Measurements from ENCODE around the gene RAB20.

RAB20 gene

DNA sequence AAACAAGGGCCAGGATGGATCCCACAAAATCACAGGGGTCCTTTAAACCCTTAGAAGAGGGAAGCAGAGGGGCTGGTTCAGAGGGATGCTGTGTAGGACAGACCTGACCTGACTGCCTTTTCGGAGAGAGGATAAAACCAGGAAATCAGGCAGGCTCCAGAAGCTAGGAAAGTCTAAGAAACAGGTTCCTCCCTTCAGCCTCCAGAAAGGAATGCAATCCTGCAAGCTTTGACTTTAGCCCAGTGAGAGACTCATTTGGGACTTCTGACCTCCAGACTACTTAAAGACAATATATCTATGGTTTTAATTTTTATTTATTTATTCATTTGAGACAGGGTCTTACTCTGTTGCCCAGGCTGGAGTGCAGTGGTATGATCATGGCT, 5.3 kb downstream of the RAB20 start:
- TF ChIP-seq, protein P1, sequence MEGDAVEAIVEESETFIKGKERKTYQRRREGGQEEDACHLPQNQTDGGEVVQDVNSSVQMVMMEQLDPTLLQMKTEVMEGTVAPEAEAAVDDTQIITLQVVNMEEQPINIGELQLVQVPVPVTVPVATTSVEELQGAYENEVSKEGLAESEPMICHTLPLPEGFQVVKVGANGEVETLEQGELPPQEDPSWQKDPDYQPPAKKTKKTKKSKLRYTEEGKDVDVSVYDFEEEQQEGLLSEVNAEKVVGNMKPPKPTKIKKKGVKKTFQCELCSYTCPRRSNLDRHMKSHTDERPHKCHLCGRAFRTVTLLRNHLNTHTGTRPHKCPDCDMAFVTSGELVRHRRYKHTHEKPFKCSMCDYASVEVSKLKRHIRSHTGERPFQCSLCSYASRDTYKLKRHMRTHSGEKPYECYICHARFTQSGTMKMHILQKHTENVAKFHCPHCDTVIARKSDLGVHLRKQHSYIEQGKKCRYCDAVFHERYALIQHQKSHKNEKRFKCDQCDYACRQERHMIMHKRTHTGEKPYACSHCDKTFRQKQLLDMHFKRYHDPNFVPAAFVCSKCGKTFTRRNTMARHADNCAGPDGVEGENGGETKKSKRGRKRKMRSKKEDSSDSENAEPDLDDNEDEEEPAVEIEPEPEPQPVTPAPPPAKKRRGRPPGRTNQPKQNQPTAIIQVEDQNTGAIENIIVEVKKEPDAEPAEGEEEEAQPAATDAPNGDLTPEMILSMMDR (IDR thresholded peaks at IDR 0.05; ENCODE audit: low read depth, low read length, missing control alignments) = no peak
- DNase-seq (ENCODE audit: low read depth) = no peak
- H3K4me3 ChIP-seq (ENCODE audit: low read depth, low read length) = no peak overlapping the region

DNA sequence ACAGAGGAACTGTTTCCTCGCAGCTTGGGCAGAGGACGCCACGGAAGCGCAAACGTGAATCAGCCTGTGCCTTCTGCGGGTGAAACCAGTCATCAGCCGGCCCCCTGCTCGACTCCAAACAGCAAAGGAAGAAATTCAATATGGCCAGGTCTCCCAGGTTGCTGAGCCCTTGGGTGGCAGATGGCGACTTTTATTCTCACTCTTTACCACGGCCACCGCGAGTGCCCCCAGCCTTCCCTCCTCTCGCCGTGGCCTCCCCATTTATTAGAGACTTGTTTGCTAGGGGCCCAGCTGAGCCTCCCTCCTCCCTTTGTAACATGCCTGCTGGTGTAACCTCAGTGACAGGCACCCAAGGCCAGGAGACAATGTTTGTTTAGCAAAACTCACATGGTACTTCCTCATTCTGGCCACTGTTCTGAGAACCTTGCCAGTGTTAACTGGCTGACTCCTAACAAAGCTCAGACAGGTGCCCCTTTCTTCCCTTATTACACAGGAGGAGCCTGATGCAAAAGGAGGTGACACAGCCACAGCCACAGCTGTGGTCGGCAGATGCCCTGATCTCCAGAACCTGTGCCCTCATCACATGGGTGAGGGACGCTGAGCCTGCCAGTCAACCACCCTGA, 5.8 kb downstream of the RAB20 start:
- DNase-seq (ENCODE audit: low read depth) = no peak
- no peak overlapping the region for H3K4me3 ChIP-seq (ENCODE audit: low read depth, low read length)
- TF ChIP-seq, protein P1 (IDR thresholded peaks at IDR 0.05; ENCODE audit: low read depth, low read length, missing control alignments) = no peak

DNA sequence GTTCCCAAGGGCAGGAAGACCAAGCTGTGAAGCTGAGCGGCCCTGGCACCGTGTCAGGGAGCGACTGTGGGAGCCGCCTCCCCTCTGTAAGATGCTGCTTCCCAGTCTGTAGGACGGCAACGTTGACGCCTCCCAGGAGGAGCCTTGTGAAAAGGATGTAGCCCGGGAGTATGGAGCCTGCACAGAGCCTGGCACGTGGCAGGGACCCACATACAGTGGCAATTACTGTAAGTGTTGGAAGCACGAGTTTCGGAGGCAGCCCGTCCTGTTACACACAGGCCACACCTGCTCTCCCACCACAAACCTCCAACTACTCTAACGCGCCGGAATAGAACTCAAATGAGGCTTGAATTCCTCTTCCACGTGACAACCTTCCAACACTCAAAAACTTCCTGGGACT, 6.6 kb downstream of the RAB20 start:
- no peak for DNase-seq (ENCODE audit: low read depth)

DNA sequence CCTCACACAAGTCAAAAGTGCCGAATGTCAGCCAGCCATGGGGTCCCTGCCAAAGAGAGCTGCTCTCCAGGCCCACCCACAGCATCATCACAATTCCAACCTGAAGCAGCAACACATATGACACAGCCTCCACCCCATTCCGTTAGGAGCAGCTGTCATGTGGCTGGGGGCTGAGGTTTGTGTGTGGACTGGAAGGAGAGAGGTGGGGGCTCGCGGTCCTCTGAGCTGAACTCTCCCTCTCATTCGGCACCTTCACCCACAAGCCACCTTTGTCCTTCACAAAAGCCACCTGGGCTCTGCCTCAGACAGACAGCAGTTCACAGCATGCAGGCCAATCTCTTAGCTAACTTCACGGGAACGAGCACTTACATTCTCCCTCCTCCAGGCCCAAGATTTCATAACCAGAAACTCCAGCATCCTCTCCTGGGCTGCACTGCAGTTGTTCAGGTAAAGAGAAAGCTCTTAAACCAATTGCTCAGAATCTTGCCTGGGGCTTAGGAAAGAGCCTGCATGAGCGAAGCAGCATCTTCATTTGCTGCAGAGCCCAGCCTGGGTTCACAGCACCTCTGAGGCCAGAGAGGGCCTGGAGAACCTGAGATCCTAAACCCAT, 7.2 kb downstream of the RAB20 start:
- no peak for DNase-seq (ENCODE audit: low read depth)
- no peak overlapping the region for H3K4me3 ChIP-seq (ENCODE audit: low read depth, low read length)
- TF ChIP-seq, protein P1 (IDR thresholded peaks at IDR 0.05; ENCODE audit: low read depth, low read length, missing control alignments) = no peak

More for the DNA sequence above, 6.6 kb downstream of the RAB20 start:
- no peak overlapping the region for H3K4me3 ChIP-seq (ENCODE audit: low read depth, low read length)
- TF ChIP-seq, protein P1 (IDR thresholded peaks at IDR 0.05; ENCODE audit: low read depth, low read length, missing control alignments) = no peak

DNA sequence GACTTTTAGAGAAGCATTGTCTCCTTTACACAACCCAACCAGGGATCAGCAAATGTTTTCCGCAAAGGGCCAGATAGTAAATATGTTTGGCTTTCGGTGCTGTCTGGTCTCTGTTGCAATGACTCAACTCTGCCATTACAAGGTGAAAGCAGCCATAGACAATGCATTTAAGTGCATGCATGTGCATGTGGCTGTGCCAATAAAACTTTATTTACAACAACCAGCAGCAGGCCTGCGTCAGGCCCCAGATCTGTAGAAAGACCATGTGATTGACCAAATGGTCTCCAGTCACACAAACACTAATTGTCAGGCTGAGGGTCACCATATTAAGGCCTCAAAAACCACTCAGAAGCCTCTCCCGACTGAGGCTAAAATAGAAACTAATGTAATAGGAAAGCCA, 8.1 kb downstream of the RAB20 start:
- TF ChIP-seq, protein P1 (IDR thresholded peaks at IDR 0.05; ENCODE audit: low read depth, low read length, missing control alignments) = no peak
- DNase-seq (ENCODE audit: low read depth) = no peak
- H3K4me3 ChIP-seq (ENCODE audit: low read depth, low read length) = no peak overlapping the region

DNA sequence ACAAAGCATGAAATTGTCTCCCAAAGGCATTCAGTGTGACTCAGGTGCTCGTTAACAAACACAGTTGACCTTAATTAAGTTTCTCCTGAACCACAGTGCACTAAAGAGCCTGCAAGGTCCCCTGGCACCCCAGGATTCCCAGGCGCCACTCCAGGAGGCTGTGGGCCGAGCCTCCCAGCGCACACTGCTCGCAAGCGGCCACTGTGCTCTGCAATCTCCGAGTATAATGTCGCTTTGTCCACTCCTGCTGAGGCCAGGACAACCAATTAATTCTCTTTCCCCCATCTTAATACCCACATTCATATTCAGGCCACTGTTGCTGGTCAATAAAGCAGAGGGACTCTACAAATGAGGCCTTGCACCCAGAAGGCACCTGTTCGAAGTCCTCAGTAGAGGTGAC, 8.8 kb downstream of the RAB20 start:
- TF ChIP-seq, protein P1 (IDR thresholded peaks at IDR 0.05; ENCODE audit: low read depth, low read length, missing control alignments) = no peak

DNA sequence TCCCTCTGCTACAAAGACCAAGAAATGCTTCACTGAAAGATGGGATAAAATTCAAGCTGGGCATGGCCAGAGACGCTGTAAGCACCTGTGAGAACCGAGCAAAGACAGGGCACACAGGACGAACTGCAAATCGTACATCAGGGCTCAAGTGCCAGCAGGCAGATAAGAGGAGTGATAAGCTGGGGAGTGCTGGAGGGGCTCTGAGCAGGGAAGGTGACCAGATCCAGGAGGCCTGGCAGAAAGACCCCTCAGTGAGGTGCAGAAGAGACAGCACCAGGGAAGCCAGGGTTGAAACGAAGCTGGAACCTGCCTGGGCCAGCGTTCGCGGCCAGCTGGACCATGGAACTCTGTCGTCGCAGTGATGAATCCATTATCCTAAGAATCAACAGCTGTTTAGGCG, 10.2 kb downstream of the RAB20 start:
- TF ChIP-seq, protein P1 (IDR thresholded peaks at IDR 0.05; ENCODE audit: low read depth, low read length, missing control alignments) = no peak
- no peak overlapping the region for H3K4me3 ChIP-seq (ENCODE audit: low read depth, low read length)
- DNase-seq (ENCODE audit: low read depth) = no peak

More for the DNA sequence above, 8.8 kb downstream of the RAB20 start:
- no peak for DNase-seq (ENCODE audit: low read depth)
- H3K4me3 ChIP-seq (ENCODE audit: low read depth, low read length) = no peak overlapping the region

All from GM12864 (cell line).